ENCODE data around the gene NAGS. TPM values are rescaled to one million over a fixed set of nuclear protein-coding genes. Genes with fewer than 3 reads are reported as not detected.

Gene NAGS
- total and polyA plus RNA-seq, 2 experiments from 2014 or later, result 4.2 to 7.2 TPM

DNA sequence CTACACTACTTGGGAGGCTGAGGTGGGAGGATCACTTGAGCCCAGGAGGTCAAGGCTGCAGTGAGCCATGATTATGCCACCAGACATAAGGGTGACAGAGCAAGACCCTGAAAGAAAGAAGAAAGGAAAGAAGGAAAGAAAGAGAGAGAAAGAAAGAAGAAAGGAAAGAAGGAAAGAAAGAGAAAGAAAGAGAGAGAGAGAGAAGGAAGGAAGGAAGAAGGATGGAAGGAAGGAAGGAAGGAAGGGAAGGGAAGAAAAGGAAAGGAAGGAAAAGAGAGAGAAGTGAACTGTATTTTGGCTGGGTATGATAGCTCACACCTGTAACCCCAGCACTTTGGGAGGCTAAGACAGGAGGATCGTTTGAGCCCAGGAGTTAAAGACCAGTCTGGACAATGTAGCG, 26.3 kb upstream of the NAGS start (continued):
- TF ChIP-seq, protein P1, sequence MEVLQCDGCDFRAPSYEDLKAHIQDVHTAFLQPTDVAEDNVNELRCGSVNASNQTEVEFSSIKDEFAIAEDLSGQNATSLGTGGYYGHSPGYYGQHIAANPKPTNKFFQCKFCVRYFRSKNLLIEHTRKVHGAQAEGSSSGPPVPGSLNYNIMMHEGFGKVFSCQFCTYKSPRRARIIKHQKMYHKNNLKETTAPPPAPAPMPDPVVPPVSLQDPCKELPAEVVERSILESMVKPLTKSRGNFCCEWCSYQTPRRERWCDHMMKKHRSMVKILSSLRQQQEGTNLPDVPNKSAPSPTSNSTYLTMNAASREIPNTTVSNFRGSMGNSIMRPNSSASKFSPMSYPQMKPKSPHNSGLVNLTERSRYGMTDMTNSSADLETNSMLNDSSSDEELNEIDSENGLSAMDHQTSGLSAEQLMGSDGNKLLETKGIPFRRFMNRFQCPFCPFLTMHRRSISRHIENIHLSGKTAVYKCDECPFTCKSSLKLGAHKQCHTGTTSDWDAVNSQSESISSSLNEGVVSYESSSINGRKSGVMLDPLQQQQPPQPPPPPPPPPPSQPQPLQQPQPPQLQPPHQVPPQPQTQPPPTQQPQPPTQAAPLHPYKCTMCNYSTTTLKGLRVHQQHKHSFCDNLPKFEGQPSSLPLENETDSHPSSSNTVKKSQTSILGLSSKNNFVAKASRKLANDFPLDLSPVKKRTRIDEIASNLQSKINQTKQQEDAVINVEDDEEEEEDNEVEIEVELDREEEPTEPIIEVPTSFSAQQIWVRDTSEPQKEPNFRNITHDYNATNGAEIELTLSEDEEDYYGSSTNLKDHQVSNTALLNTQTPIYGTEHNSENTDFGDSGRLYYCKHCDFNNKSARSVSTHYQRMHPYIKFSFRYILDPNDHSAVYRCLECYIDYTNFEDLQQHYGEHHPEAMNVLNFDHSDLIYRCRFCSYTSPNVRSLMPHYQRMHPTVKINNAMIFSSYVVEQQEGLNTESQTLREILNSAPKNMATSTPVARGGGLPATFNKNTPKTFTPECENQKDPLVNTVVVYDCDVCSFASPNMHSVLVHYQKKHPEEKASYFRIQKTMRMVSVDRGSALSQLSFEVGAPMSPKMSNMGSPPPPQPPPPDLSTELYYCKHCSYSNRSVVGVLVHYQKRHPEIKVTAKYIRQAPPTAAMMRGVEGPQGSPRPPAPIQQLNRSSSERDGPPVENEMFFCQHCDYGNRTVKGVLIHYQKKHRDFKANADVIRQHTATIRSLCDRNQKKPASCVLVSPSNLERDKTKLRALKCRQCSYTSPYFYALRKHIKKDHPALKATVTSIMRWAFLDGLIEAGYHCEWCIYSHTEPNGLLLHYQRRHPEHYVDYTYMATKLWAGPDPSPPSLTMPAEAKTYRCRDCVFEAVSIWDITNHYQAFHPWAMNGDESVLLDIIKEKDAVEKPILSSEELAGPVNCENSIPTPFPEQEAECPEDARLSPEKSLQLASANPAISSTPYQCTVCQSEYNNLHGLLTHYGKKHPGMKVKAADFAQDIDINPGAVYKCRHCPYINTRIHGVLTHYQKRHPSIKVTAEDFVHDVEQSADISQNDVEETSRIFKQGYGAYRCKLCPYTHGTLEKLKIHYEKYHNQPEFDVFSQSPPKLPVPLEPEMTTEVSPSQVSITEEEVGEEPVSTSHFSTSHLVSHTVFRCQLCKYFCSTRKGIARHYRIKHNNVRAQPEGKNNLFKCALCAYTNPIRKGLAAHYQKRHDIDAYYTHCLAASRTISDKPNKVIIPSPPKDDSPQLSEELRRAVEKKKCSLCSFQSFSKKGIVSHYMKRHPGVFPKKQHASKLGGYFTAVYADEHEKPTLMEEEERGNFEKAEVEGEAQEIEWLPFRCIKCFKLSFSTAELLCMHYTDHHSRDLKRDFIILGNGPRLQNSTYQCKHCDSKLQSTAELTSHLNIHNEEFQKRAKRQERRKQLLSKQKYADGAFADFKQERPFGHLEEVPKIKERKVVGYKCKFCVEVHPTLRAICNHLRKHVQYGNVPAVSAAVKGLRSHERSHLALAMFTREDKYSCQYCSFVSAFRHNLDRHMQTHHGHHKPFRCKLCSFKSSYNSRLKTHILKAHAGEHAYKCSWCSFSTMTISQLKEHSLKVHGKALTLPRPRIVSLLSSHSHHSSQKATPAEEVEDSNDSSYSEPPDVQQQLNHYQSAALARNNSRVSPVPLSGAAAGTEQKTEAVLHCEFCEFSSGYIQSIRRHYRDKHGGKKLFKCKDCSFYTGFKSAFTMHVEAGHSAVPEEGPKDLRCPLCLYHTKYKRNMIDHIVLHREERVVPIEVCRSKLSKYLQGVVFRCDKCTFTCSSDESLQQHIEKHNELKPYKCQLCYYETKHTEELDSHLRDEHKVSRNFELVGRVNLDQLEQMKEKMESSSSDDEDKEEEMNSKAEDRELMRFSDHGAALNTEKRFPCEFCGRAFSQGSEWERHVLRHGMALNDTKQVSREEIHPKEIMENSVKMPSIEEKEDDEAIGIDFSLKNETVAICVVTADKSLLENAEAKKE (CRISPR knock-in tag; IDR thresholded peaks at IDR 0.05), result no peak
- TF ChIP-seq POLR2AphosphoS5 (IDR thresholded peaks at IDR 0.05; ENCODE audit: low read depth), result no peak
- TF ChIP-seq ZNF114 (CRISPR knock-in tag; IDR thresholded peaks at IDR 0.05), result no peak
- no peak for TF ChIP-seq EZH2phosphoT487 (IDR thresholded peaks at IDR 0.05; ENCODE audit: unreplicated experiment)
- TF ChIP-seq, protein P2, sequence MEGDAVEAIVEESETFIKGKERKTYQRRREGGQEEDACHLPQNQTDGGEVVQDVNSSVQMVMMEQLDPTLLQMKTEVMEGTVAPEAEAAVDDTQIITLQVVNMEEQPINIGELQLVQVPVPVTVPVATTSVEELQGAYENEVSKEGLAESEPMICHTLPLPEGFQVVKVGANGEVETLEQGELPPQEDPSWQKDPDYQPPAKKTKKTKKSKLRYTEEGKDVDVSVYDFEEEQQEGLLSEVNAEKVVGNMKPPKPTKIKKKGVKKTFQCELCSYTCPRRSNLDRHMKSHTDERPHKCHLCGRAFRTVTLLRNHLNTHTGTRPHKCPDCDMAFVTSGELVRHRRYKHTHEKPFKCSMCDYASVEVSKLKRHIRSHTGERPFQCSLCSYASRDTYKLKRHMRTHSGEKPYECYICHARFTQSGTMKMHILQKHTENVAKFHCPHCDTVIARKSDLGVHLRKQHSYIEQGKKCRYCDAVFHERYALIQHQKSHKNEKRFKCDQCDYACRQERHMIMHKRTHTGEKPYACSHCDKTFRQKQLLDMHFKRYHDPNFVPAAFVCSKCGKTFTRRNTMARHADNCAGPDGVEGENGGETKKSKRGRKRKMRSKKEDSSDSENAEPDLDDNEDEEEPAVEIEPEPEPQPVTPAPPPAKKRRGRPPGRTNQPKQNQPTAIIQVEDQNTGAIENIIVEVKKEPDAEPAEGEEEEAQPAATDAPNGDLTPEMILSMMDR (conservative IDR thresholded peaks at IDR 0.05; ENCODE audit: low read depth in 2 of 2), result no peak
- TF ChIP-seq JUNB (IDR thresholded peaks at IDR 0.05; ENCODE audit: unreplicated experiment), result no peak
- TF ChIP-seq NANOG (IDR thresholded peaks at IDR 0.05; ENCODE audit: borderline replicate concordance), result no peak
- TF ChIP-seq, protein P3, sequence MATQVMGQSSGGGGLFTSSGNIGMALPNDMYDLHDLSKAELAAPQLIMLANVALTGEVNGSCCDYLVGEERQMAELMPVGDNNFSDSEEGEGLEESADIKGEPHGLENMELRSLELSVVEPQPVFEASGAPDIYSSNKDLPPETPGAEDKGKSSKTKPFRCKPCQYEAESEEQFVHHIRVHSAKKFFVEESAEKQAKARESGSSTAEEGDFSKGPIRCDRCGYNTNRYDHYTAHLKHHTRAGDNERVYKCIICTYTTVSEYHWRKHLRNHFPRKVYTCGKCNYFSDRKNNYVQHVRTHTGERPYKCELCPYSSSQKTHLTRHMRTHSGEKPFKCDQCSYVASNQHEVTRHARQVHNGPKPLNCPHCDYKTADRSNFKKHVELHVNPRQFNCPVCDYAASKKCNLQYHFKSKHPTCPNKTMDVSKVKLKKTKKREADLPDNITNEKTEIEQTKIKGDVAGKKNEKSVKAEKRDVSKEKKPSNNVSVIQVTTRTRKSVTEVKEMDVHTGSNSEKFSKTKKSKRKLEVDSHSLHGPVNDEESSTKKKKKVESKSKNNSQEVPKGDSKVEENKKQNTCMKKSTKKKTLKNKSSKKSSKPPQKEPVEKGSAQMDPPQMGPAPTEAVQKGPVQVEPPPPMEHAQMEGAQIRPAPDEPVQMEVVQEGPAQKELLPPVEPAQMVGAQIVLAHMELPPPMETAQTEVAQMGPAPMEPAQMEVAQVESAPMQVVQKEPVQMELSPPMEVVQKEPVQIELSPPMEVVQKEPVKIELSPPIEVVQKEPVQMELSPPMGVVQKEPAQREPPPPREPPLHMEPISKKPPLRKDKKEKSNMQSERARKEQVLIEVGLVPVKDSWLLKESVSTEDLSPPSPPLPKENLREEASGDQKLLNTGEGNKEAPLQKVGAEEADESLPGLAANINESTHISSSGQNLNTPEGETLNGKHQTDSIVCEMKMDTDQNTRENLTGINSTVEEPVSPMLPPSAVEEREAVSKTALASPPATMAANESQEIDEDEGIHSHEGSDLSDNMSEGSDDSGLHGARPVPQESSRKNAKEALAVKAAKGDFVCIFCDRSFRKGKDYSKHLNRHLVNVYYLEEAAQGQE (IDR thresholded peaks at IDR 0.05; ENCODE audit: unreplicated experiment), result no peak
- no peak for TF ChIP-seq STAT1 (IDR thresholded peaks at IDR 0.05; ENCODE audit: unreplicated experiment)
